Upper lobe of right lung (tissue), 1 donor: ENCODE results near the gene LARGE1. TPM values are rescaled to one million over a fixed set of nuclear protein-coding genes. Genes with fewer than 3 reads are reported as not detected.

Experiments
- ATAC-seq: fragments of 200-7000 bp; cut with Tn5 transposase; one replicate; pipeline ENCODE4 v1.9.1; 2020; ENCODE audit warnings: mild to moderate bottlenecking, moderate library complexity
- DNase-seq: peaks from one replicate; pipeline ENCODE4 v3.0.0-alpha.2; 2020
- H3K27ac ChIP-seq: fragments of 200-600 bp; one replicate; pipeline ENCODE4 v1.8.0; 2022
- H3K27me3 ChIP-seq: fragments of 200-600 bp; one replicate; pipeline ENCODE4 v1.8.0; 2022; ENCODE audit warnings: mild to moderate bottlenecking
- H3K36me3 ChIP-seq: fragments of 200-600 bp; one replicate; pipeline ENCODE4 v1.8.0; 2022
- H3K4me1 ChIP-seq: fragments of 200-600 bp; one replicate; pipeline ENCODE4 v1.8.0; 2022
- H3K4me3 ChIP-seq: fragments of 200-600 bp; one replicate; pipeline ENCODE4 v1.8.0; 2022; ENCODE audit warnings: mild to moderate bottlenecking
- H3K9me3 ChIP-seq: fragments of 200-600 bp; one replicate; pipeline ENCODE4 v1.8.0; 2022
- CTCF ChIP-seq: fragments of 200-600 bp; IDR thresholded peaks from one replicate; pipeline ENCODE4 v1.8.0; 2022; ENCODE audit warnings: antibody characterized with exemption
- intact Hi-C: fragments of 100-400 bp; cut with DNase I; formaldehyde crosslinking; loops from one replicate; pipeline ENCODE4 v1.11.0; 2022
- total RNA-seq: library from RNA; stranded (reverse); fragmentation: NEBNext Ultra II Directional; extraction: Animal tissue kit (Norgen Biotek cat#: 25700); gene quantifications from one replicate; pipeline ENCODE4 v1.2.1, GENCODE V29; 2021
- donor health status: DM: no; HTN: yes; CAD: no; lungs with severe emphysema.

Gene LARGE1
- total RNA-seq, 1 donor from 2014 or later, result 33.5 TPM

- Histone ChIP-seq H3K27ac (no peak overlapping the region), H3K27me3 (no peaks in the 10 kb centered on the region), H3K4me1 (no peaks in the 10 kb centered on the region), H3K9me3 (no peaks in the 10 kb centered on the region), H3K36me3 (no peaks in the 10 kb centered on the region), H3K4me3 (no peak overlapping the region)
- ATAC-seq, result no peak
- intact Hi-C loops, result no loop called here
- TF ChIP-seq CTCF, result no peak
- DNase-seq, result no peak
Measured at GRCh38 chr22:33315117-33315516, 605.2 kb downstream of the LARGE1 start.

GRCh38 chr22:33314316-33314715 is 606.0 kb downstream of the LARGE1 start:
- ATAC-seq (peak; percentile 46), DNase-seq (no peak)
- intact Hi-C loops, result no loop called here
- no peaks in the 10 kb centered on the region for H3K27me3 ChIP-seq
- no peaks in the 10 kb centered on the region for H3K9me3 ChIP-seq
- no peak overlapping the region for H3K27ac ChIP-seq
- H3K4me1 ChIP-seq, result no peaks in the 10 kb centered on the region
- H3K36me3 ChIP-seq, result no peaks in the 10 kb centered on the region
- no peak for TF ChIP-seq CTCF
- H3K4me3 ChIP-seq, result no peak overlapping the region

GRCh38 chr22:33303099-33303498 is 617.2 kb downstream of the LARGE1 start:
- ATAC-seq (no peak), DNase-seq (no peak)
- Histone ChIP-seq H3K4me1 (no peaks in the 10 kb centered on the region), H3K27ac (no peak overlapping the region), H3K9me3 (no peaks in the 10 kb centered on the region), H3K4me3 (no peak overlapping the region), H3K27me3 (no peaks in the 10 kb centered on the region), H3K36me3 (no peaks in the 10 kb centered on the region)
- intact Hi-C loops, result no loop called here
- no peak for TF ChIP-seq CTCF

- H3K27me3 ChIP-seq, result no peaks in the 10 kb centered on the region
- ATAC-seq, result no peak
- no peak overlapping the region for H3K27ac ChIP-seq
- no peak for DNase-seq
- no peaks in the 10 kb centered on the region for H3K4me1 ChIP-seq
- intact Hi-C loops, result no loop called here
- H3K4me3 ChIP-seq, result no peak overlapping the region
- no peaks in the 10 kb centered on the region for H3K36me3 ChIP-seq
- no peak for TF ChIP-seq CTCF
- no peaks in the 10 kb centered on the region for H3K9me3 ChIP-seq
Measured at GRCh38 chr22:33302549-33302948, 617.7 kb downstream of the LARGE1 start.

- intact Hi-C loops, result no loop called here
- H3K4me3 ChIP-seq, result no peak overlapping the region
Measured at GRCh38 chr22:33302049-33302545, 618.2 kb downstream of the LARGE1 start.

More at GRCh38 chr22:33302049-33302545, 618.2 kb downstream of the LARGE1 start:
- ATAC-seq (peak; percentile 91), DNase-seq (peak; percentile 84)
- Histone ChIP-seq H3K9me3 (no peaks in the 10 kb centered on the region), H3K27ac (no peak overlapping the region), H3K4me1 (no peaks in the 10 kb centered on the region), H3K36me3 (no peaks in the 10 kb centered on the region), H3K27me3 (no peaks in the 10 kb centered on the region)
- TF ChIP-seq CTCF, result peak; percentile 95
